Hepatocyte (in vitro differentiated cells): ENCODE results near the gene TMEM170B.

Experiments used
- EZH2 ChIP-seq: fragments of 200-600 bp; sonication (generic); IDR thresholded peaks from 2 replicates; pipeline ENCODE4 v1.6.1; 2016; ENCODE audit warnings: antibody characterized with exemption, mild to moderate bottlenecking, borderline replicate concordance
- TF ChIP-seq, protein P1 (sequence below): fragments of 200-600 bp; sonication (generic); IDR thresholded peaks from 2 replicates; pipeline ENCODE4 v1.5.1; 2016; ENCODE audit warnings: antibody characterized with exemption, mild to moderate bottlenecking; ENCODE audit not compliant: poor library complexity

DNA sequence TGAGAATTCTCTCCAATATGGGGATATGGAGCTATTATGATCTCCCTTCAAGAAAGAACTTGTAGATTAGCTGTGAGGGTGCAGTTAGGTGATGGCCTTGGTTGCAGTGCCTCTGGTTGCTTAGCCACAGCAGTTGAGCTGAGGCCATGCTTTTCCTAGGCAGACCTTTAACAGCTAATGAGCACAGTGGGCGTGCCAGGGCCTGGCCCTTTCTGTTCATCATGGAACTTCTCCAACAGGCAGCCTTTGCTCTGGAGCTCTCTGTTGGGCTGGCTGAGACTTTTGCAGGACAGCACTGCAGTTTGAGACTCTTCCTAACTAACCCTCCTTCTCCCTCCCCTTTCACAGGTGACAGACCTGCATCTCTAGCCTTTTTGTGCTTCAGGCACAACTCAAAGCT is 39.7 kb upstream of the TMEM170B start:
- TF ChIP-seq, protein P1, sequence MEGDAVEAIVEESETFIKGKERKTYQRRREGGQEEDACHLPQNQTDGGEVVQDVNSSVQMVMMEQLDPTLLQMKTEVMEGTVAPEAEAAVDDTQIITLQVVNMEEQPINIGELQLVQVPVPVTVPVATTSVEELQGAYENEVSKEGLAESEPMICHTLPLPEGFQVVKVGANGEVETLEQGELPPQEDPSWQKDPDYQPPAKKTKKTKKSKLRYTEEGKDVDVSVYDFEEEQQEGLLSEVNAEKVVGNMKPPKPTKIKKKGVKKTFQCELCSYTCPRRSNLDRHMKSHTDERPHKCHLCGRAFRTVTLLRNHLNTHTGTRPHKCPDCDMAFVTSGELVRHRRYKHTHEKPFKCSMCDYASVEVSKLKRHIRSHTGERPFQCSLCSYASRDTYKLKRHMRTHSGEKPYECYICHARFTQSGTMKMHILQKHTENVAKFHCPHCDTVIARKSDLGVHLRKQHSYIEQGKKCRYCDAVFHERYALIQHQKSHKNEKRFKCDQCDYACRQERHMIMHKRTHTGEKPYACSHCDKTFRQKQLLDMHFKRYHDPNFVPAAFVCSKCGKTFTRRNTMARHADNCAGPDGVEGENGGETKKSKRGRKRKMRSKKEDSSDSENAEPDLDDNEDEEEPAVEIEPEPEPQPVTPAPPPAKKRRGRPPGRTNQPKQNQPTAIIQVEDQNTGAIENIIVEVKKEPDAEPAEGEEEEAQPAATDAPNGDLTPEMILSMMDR: no peak
- TF ChIP-seq EZH2: no peak
